MM.1S (cell line): ENCODE data around the gene CA9.

Experiments
- EZH2 ChIP-seq: fragments of 300-600 bp; sonication (generic); optimal IDR thresholded peaks from 2 replicates; pipeline ENCODE3; 2017; ENCODE audit warnings: low read depth, mild to moderate bottlenecking, antibody characterized with exemption, low read length, mixed read lengths
- EZH2phosphoT487 ChIP-seq: fragments of 300-600 bp; sonication (generic); IDR thresholded peaks from 2 replicates; pipeline ENCODE4 v1.6.1; 2018; ENCODE audit warnings: antibody characterized with exemption, low read length
- TF ChIP-seq, protein P1 (sequence below): fragments of 300-600 bp; sonication (generic); IDR thresholded peaks from 2 replicates; pipeline ENCODE4 v1.5.1; 2016; ENCODE audit warnings: antibody characterized with exemption, low read length, mixed read lengths

DNA sequence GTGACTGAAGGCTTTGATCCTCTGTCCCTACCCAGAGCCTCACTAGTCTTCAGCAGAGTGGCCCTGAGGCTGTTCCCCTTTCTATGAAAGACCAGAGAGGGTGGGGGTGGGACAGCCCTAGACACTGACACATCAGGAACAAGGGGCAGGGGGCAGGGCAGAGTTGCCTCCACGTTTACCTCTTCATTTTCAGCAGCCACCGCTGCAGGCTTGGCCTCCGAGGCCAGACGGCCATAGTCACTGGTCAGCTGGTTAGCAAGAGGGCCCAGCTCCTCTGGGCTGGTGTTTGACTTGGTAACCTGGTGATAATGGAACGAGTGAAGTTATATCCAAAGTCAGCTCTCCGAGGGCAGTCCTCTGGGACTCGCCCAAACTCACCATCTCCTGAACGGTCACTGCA lies 31.6 kb downstream of the CA9 start:
- TF ChIP-seq, protein P1, sequence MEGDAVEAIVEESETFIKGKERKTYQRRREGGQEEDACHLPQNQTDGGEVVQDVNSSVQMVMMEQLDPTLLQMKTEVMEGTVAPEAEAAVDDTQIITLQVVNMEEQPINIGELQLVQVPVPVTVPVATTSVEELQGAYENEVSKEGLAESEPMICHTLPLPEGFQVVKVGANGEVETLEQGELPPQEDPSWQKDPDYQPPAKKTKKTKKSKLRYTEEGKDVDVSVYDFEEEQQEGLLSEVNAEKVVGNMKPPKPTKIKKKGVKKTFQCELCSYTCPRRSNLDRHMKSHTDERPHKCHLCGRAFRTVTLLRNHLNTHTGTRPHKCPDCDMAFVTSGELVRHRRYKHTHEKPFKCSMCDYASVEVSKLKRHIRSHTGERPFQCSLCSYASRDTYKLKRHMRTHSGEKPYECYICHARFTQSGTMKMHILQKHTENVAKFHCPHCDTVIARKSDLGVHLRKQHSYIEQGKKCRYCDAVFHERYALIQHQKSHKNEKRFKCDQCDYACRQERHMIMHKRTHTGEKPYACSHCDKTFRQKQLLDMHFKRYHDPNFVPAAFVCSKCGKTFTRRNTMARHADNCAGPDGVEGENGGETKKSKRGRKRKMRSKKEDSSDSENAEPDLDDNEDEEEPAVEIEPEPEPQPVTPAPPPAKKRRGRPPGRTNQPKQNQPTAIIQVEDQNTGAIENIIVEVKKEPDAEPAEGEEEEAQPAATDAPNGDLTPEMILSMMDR = no peak
- TF ChIP-seq EZH2 = no peak
- TF ChIP-seq EZH2phosphoT487 = no peak
